ENCODE results near the gene GPR179.

The GPR179 gene, protein sequence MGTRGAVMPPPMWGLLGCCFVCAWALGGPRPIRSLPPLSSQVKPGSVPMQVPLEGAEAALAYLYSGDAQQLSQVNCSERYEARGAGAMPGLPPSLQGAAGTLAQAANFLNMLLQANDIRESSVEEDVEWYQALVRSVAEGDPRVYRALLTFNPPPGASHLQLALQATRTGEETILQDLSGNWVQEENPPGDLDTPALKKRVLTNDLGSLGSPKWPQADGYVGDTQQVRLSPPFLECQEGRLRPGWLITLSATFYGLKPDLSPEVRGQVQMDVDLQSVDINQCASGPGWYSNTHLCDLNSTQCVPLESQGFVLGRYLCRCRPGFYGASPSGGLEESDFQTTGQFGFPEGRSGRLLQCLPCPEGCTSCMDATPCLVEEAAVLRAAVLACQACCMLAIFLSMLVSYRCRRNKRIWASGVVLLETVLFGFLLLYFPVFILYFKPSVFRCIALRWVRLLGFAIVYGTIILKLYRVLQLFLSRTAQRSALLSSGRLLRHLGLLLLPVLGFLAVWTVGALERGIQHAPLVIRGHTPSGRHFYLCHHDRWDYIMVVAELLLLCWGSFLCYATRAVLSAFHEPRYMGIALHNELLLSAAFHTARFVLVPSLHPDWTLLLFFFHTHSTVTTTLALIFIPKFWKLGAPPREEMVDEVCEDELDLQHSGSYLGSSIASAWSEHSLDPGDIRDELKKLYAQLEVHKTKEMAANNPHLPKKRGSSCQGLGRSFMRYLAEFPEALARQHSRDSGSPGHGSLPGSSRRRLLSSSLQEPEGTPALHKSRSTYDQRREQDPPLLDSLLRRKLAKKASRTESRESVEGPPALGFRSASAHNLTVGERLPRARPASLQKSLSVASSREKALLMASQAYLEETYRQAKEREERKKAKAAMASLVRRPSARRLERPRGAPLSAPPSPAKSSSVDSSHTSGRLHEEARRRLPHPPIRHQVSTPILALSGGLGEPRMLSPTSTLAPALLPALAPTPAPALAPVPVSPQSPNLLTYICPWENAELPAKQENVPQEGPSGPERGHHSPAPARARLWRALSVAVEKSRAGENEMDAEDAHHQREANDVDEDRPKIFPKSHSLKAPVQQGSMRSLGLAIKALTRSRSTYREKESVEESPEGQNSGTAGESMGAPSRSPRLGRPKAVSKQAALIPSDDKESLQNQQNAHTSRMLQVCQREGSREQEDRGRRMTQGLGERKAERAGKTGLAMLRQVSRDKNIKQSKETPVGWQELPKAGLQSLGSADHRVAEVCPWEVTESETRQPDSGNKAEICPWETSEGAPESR (N-terminal part only)

GRCh38 chr17:38343608-38344419 is at the start of gene GPR179:
Gene GPR179, minus strand, starts transcription at chr17:38343956. Its CDS starts 167 bp downstream, at chr17:38343789.
- no peak for DNase-seq

DNA sequence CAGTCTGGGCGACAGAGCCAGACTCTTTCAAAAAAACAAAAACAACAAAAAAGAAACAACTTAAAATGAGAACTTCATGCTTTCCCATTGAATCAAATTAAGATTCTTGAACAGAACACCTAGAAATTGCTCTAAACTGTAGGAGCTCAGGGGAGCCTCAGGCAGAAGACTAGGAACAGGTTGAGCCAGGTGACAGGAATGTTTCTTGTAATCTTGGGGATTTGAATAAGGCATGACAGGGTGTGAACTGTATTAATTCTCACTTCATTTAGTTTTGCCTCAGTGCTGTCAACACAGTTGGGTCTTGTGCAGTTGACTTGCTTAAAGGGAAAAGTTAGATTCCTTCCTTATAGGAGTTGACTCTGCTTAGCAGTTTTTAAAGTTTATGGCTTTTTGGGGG is 35.7 kb upstream of the GPR179 start:
- DNase-seq = no peak

GRCh38 chr17:38369124-38369886 is 25.5 kb upstream of the GPR179 start:
- DNase-seq = no peak

- no peak for DNase-seq
Measured at GRCh38 chr17:38364741-38365140, 21.0 kb upstream of the GPR179 start.

DNA sequence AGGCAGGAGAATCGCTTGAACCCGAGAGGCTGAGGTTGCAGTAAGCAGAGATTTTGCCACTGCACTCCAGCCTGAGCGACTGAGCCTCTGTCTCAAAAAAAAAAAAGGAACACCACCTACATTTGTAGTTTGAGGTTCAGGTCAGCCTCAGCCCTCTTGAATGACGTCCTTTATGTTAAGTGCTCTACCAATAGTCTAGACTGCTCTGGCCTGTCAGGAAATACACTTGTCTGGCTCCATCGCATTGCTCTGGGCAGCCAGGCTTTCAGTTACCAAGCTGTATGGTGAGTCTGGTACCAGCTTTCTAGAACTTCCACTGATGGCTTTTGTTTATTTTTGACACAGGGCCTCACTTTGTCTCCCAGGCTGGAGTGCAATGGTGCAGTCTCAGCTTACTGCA is 19.3 kb upstream of the GPR179 start:
- DNase-seq = no peak

DNA sequence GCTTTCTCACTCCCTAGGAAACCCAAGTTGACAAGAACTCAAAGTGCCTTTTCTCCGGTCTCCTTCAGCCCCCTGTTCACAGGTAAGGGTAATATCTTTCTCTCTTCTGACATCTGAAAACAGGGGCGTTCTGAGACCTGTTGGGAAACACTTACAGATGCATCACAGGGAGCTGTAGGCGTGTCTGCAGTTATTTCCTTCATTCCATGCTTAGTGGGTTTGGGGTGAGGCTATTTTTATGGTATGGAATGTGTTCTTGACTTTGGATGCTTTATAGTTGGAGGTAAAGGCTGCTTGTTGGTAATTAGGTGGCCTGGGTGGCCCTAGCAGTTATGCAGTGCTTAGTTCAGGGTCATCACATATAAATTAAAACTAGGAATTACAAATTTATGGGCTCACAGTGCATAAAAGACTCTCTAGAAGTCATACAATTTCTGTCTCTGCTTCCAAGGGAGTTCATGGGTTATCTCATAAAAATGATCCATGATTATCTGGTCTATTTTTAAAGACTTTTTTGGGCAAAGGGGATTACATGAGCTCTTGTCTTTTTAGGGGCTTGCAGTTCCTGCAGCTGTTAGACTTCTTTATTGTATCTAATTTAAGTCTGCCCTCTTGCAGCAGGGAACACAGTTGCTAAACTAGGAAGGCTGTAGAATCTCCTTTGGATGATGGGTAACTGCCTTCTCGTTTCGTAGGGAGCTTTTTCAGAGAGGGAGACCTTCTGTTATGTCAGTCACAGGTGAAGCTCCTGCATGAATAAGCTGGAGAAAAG is 18.1 kb upstream of the GPR179 start:
- DNase-seq = no peak

DNA sequence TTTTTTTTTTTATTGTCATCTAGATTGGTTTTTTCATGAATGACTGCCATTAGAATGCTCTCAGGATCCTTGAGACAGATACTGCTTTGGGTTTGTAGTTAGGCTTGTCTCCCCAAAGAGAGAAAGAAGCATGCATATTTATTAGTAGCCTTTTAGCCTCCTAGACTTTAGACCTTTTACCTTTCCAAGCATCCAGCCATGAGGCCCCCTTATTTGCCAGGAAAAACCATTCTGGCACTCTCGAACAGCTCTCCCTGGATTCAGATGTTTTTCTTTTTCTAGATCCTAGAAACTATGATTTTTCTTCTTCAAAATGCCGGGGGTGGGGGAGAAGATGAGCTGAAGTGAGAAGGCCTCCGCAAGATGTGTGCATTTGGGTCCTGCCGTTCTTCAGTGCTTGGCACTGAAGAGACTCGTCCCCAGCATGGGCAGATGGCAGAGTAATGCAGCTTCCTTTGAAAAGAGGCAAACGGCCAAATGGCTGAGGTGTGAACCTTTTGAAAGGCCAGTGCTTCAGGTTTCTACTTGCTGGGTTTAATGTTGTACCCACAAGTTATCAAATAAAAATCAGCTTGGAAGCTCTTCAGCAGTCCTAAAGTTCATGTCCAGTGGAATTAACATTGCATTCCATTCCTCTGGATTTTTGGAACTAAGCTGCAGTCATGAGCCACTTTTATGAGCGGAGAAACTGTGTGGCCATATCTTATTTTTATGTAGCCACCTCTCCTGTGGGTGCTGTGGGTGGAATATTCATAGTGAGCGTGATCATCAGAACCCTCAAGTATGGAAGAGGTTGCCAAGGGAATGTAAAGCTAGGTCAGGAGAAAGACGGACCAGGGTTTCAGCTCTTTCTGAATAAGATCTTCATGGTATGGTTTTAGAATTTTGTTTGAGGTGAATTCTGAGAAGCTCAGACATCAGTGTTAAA is 15.1 kb upstream of the GPR179 start:
- no peak for DNase-seq

- no peak for DNase-seq
Measured at GRCh38 chr17:38357486-38358123, 13.8 kb upstream of the GPR179 start.

- DNase-seq = no peak
Measured at GRCh38 chr17:38355251-38355650, 11.5 kb upstream of the GPR179 start.

DNA sequence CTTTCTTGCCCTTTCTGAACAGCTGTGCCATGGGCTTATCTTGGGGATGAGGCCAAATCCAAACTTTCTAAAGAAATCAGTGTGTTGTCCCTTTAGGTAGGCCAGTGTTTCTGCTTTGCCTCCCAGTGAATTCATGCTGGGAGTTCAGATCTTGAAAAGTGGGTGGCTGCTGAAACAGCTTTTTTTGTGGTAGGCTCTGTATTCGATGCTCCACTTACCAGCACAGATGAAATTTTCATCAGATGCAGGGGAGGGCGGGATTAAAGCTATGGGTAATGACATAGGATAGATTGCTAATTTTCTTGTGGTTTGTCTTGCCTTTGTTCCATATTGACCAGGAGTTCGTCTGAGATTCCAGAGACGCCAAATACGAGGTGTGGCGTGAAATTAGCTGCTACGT is 10.7 kb upstream of the GPR179 start:
- no peak for DNase-seq

GRCh38 chr17:38353668-38354067 is 9.9 kb upstream of the GPR179 start:
- DNase-seq = no peak

GRCh38 chr17:38353086-38353604 is 9.4 kb upstream of the GPR179 start:
- no peak for DNase-seq

- DNase-seq = no peak
Measured at GRCh38 chr17:38352245-38353085, 8.7 kb upstream of the GPR179 start.

DNA sequence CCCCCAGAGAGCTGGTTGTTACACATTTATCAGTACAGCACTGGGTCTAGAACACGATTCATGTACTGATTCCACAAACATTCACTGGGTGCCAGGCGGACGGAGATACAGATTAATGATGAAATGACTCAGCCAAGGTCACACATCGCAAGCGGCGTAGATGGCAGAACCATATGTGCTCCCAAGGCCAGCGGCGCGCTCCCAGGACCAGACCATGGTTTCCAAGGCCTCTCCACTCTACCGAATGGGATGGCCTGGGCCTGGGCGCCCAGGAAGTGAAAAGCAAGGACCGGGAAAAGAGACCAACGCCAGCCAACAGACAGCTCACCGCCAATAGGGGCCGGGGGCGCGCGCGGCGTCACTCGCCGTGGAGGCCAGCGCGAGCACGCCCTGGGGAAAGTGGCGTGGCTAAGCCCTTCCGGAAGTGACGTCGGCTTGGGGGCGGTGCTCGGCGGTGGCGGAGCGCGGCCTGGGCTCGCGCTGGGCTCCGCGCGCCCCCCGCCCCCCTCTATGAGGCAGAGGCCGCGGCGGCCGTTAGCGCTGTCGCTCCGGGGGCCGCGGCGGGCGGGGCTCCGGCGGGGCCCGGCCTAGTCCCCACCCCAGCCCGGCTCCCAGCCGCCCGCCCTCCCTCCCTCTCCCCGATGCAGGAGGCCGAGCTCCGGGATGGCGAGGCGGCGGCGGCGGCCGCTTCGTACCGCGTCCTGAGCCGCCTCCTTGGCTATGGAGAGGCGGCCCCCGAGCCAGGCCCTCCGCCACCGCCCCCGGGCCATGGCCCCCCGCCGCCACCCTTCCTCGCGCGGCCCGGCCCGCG is 7.9 kb upstream of the GPR179 start, which contains the start of gene SOCS7:
Gene SOCS7, plus strand, starts transcription at position 433 of the 811 bp plus-strand sequence. Its CDS starts 209 bp downstream, at position 642.
- peak; percentile 55 for DNase-seq

DNA sequence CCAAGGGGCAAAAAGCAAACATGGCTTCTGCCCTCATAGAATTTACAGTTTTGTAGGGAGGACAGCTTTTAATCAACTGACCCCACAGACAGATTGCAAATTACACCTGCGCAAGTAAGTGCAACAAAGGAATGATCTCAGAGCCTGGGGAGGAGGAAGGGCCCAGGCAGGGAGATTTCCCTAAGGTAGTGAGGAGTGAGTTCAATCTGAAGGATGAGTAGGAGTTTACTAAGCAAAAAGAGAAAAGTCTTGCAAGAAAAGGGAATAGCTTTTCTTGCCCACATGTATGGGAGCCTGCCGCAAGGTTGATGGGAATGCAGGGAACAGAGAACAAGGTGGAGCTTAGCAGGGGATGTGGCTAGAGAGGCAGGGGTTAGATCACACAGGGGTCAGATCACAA is 6.3 kb upstream of the GPR179 start:
- DNase-seq = no peak

GRCh38 chr17:38349097-38349730 is 5.5 kb upstream of the GPR179 start:
- peak; percentile 26 for DNase-seq
